ENCODE measurements around the gene KRTAP5-10.
"Not testable (repeated sequence)": the region's sequence is repeated elsewhere in the genome, so short reads cannot be mapped to it uniquely, and the experiment has no call there.

KRTAP5-10 gene

GRCh38 chr11:71574418-71574817 lies 9.1 kb downstream of the KRTAP5-10 start:
- no peak for DNase-seq

GRCh38 chr11:71575723-71576424 lies 10.5 kb downstream of the KRTAP5-10 start:
- DNase-seq = no peak

- not testable (repeated sequence) for DNase-seq
These were observed 11.5 kb downstream of the KRTAP5-10 start for GRCh38 chr11:71576688-71577465.

GRCh38 chr11:71577469-71578004 lies 12.2 kb downstream of the KRTAP5-10 start:
- no peak for DNase-seq

GRCh38 chr11:71579513-71579912 lies 14.2 kb downstream of the KRTAP5-10 start:
- not testable (repeated sequence) for DNase-seq

GRCh38 chr11:71580057-71581003 lies 15.0 kb downstream of the KRTAP5-10 start:
- peak; percentile 87 for DNase-seq

- DNase-seq = no peak
These were observed 16.5 kb downstream of the KRTAP5-10 start for GRCh38 chr11:71581826-71582225.

- no peak for DNase-seq
These were observed 17.0 kb downstream of the KRTAP5-10 start, which contains the start of gene KRTAP5-11 for GRCh38 chr11:71582309-71582895. Gene KRTAP5-11 (minus strand): TSS chr11:71582875. CDS start chr11:71582837, 38 bp downstream.

- not testable (repeated sequence) for DNase-seq
These were observed 17.6 kb downstream of the KRTAP5-10 start for GRCh38 chr11:71582969-71583368.

- DNase-seq = not testable (repeated sequence)
These were observed 20.3 kb downstream of the KRTAP5-10 start for GRCh38 chr11:71585673-71586072.

- not testable (repeated sequence) for DNase-seq
These were observed 23.0 kb downstream of the KRTAP5-10 start for GRCh38 chr11:71588314-71588713.

GRCh38 chr11:71588822-71589545 lies 23.6 kb downstream of the KRTAP5-10 start:
- DNase-seq = not testable (repeated sequence)

GRCh38 chr11:71589546-71589920 lies 24.2 kb downstream of the KRTAP5-10 start:
- DNase-seq = not testable (repeated sequence)

- DNase-seq = not testable (repeated sequence)
These were observed 37.9 kb downstream of the KRTAP5-10 start for GRCh38 chr11:71603221-71603620.

GRCh38 chr11:71604798-71605488 lies 39.6 kb downstream of the KRTAP5-10 start:
- DNase-seq = not testable (repeated sequence)

- not testable (repeated sequence) for DNase-seq
These were observed 41.6 kb downstream of the KRTAP5-10 start for GRCh38 chr11:71606853-71607519.

- DNase-seq = not testable (repeated sequence)
These were observed 42.3 kb downstream of the KRTAP5-10 start for GRCh38 chr11:71607520-71608216.

- not testable (repeated sequence) for DNase-seq
These were observed 42.9 kb downstream of the KRTAP5-10 start for GRCh38 chr11:71608272-71608671.

- not testable (repeated sequence) for DNase-seq
These were observed 46.0 kb downstream of the KRTAP5-10 start for GRCh38 chr11:71611218-71611910.

Measured in NCI-H1092 treated with DMSO at 0.1 percent for 48 hours (cell line).